ENCODE results near the gene FBXO46. TPM values are rescaled to one million over a fixed set of nuclear protein-coding genes. Genes with fewer than 3 reads are reported as not detected.
A peak's percentile ranks its signal among the peaks of the same experiment; 100 is the strongest.
"Not testable (repeated sequence)": the region's sequence is repeated elsewhere in the genome, so short reads cannot be mapped to it uniquely, and the experiment has no call there.

The FBXO46 gene
- total RNA-seq, 2 donors from 2014 or later: 38.4 to 46.5 TPM

DNA sequence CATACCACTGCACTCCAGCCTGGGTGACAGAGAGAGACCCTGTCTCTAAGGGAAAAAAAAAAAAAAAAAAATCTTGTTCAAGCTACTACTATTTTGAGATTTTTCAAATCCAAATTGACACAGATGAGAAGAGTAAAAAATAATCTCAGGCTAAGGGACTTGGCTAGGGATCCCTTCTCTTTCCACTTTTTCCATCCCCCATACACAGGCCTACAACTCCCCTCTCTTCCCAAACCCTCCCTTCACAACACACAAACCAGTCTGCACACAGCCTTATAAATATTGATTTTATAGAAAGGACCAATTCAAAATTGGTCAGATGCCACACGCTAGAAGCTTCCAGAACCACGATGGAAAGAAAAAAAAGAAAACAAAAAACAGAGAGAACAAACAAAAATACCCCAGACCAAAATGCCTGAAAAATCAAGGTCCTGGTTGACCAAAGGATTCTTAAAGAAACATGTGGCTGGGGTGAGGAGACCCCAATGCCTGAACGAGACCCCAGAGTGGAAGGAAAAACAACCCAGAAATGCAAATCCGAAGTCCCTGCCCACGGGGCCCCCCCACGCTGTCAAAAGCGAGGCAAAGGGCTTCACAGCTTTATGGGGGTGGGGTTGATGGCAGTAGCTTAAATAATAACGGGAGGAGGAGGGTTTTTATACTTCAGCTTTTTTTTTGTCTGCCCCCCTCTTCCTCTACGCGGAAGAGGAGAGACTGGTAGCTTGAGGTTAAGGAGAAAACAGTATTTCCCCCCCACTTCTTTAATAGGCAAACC lies 20.2 kb downstream of the FBXO46 start:
- ATAC-seq (replicated peaks in 1 of 2) (no peak), DNase-seq (no peak)
- H3K9me3 Mint-ChIP-seq: no peaks in the 10 kb centered on the region
- no peaks in the 10 kb centered on the region for H3K27me3 Mint-ChIP-seq (ENCODE audit: low read depth)
- peaks cover 0 to 2% of the 10 kb centered on the region in 2 donors for H3K36me3 Mint-ChIP-seq (ENCODE audit: insufficient read depth in 2 of 2)
- peaks cover 8% of the 10 kb centered on the region for H3K4me1 Mint-ChIP-seq (ENCODE audit: low read depth)
- H3K4me3 Mint-ChIP-seq: no peak overlapping the region
- H3K27ac Mint-ChIP-seq: peak overlapping the region; percentile 12

DNA sequence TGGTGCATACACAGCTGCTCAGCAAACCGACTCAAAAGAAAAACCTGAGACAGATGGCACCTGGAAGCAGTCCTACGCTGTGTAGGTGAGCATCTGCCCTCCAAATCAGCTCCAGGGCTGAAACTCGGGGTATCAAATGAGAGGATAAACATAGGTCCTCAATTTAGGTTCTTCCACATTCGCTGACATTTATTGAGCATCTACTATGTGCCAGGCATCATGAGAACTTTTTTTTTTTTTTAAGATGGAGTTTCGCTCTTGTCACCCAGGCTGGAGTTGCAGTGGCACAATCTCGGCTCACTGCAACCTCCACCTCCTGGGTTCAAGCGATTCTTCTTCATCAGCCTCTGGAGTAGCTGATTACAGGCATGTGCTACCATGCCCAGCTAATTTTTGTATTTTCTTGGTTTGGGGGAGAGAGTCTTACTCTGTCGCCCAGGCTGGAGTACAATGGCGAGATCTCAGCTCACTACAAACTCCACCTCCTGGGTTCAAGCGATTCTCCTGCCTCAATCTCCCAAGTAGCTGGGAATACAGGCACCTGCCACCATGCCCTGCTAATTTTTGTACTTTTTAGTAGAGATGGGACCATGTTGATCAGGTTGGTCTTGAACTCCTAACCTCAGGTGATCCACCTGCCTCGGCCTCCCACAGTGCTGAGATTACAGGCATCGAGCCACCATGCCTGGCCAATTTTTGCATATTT lies 24.8 kb downstream of the FBXO46 start:
- DNase-seq (no peak), ATAC-seq (replicated peaks in 1 of 2) (no peak)
- Mint-ChIP-seq H3K27ac (no peak overlapping the region), H3K27me3 (ENCODE audit: low read depth) (no peaks in the 10 kb centered on the region), H3K4me1 (ENCODE audit: low read depth) (no peaks in the 10 kb centered on the region), H3K9me3 (no peaks in the 10 kb centered on the region), H3K4me3 (no peak overlapping the region), H3K36me3 (ENCODE audit: insufficient read depth in 2 of 2) (peaks cover 4 to 12% of the 10 kb centered on the region in 2 donors)

- Mint-ChIP-seq H3K9me3 (no peaks in the 10 kb centered on the region), H3K4me3 (no peak overlapping the region), H3K27me3 (ENCODE audit: low read depth) (no peaks in the 10 kb centered on the region), H3K36me3 (ENCODE audit: insufficient read depth in 2 of 2) (peaks cover 5 to 12% of the 10 kb centered on the region in 2 donors), H3K4me1 (ENCODE audit: low read depth) (no peaks in the 10 kb centered on the region), H3K27ac (no peak overlapping the region)
- DNase-seq: no peak
- no peak for ATAC-seq (replicated peaks in 1 of 2)
Measured at GRCh38 chr19:45705115-45705514, 25.6 kb downstream of the FBXO46 start.

- DNase-seq (no peak), ATAC-seq (replicated peaks in 1 of 2) (no peak)
- H3K27ac Mint-ChIP-seq: no peak overlapping the region
- H3K36me3 Mint-ChIP-seq (ENCODE audit: insufficient read depth in 2 of 2): peaks cover 8 to 18% of the 10 kb centered on the region in 2 donors
- H3K27me3 Mint-ChIP-seq (ENCODE audit: low read depth): no peaks in the 10 kb centered on the region
- no peaks in the 10 kb centered on the region for H3K9me3 Mint-ChIP-seq
- H3K4me1 Mint-ChIP-seq (ENCODE audit: low read depth): peaks cover 11% of the 10 kb centered on the region
- no peak overlapping the region for H3K4me3 Mint-ChIP-seq
Measured at GRCh38 chr19:45701676-45702075, 29.0 kb downstream of the FBXO46 start.

DNA sequence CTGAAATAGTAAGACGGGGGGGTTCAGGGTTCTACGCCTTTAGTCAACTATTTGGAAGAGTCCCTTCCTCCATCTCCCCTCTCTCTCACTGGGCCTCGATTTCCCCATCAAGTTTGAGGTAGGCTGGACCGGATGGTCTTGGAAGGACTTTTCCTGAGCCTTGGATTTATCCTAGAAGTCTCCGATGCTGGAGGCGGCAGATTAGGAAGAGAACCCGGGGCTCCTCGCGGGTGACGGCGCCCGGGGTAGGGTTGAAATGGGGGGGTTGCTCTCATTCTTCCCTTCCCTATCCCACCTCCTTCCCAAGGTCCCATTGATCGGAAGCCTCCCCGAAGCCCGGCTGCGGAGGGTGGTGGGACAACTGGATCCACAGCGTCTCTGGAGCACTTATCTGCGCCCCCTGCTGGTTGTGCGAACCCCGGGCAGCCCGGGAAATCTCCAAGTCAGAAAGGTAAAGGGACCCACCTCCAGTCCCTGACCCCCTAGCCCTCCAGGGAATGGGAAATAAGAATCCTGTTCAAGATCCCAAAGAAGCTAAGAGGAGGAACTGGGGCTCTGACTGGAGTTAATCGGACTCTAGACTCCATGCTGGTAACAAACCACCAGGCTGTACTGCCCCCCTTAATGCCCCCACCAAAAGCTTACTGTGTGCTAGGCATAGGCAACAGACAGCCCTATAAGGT lies 37.4 kb downstream of the FBXO46 start:
- no peaks in the 10 kb centered on the region for H3K9me3 Mint-ChIP-seq
- peak overlapping the region; percentile 95 for H3K27ac Mint-ChIP-seq
- DNase-seq (peak; percentile 81 to 86), ATAC-seq (replicated peaks in 1 of 2) (no peak)
- H3K27me3 Mint-ChIP-seq (ENCODE audit: low read depth): no peaks in the 10 kb centered on the region
- H3K4me1 Mint-ChIP-seq (ENCODE audit: low read depth): peaks cover 40% of the 10 kb centered on the region
- H3K4me3 Mint-ChIP-seq: peak overlapping the region; percentile 86 to 97
- peaks cover 7 to 26% of the 10 kb centered on the region in 2 donors for H3K36me3 Mint-ChIP-seq (ENCODE audit: insufficient read depth in 2 of 2)

DNA sequence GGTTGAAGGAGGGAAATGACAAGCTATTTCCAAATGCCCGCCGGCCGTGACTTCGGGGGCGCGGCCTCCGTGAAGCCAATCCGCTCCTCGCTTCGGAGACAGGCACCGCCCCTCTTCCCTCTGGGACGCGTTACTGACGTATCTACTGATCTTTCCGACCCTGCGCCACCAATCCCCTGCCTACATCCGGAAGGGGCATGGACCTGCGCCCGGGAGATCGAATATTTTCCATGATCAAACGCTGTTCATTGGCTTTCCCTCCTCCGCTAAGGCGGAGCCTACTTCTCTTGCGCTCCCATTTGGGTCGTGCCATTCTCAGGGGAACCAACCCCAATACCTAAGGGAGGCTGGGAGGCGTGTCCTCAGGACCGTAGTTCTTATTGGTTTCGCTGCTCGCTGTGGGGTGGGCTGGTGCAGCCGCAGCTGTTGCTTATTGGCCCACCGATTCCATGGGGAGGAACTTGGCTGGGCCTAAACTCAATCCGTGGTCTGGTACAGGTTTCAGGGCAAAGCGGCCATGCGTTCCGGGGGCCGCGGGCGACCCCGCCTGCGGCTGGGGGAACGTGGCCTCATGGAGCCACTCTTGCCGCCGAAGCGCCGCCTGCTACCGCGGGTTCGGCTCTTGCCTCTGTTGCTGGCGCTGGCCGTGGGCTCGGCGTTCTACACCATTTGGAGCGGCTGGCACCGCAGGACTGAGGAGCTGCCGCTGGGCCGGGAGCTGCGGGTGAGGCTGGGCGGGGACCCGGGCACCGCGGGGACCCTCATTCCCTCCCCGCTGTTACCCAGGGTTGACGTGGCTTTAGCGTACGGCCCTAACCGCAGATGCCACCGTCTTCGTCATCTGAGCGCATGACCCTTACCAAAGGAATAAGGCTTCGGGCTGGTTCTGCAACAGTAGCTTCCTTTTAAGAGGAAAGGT lies 38.2 kb downstream of the FBXO46 start, which contains the start of gene QPCTL:
Gene QPCTL, plus strand, starts transcription at position 480 of the 919 bp plus-strand sequence. Its CDS starts 38 bp downstream, at position 518.
- Mint-ChIP-seq H3K27ac (peak within 1 kb of the TSS; percentile 95), H3K4me3 (peak within 1 kb of the TSS; percentile 86 to 97), H3K9me3 (no peaks in the 10 kb centered on the region), H3K4me1 (ENCODE audit: low read depth) (peaks cover 32% of the 10 kb centered on the region), H3K27me3 (ENCODE audit: low read depth) (no peaks in the 10 kb centered on the region), H3K36me3 (ENCODE audit: insufficient read depth in 2 of 2) (peaks cover 6 to 21% of the 10 kb centered on the region in 2 donors)
- ATAC-seq (replicated peaks in 1 of 2) (peak; percentile 91), DNase-seq (peak; percentile 95 to 99)

DNA sequence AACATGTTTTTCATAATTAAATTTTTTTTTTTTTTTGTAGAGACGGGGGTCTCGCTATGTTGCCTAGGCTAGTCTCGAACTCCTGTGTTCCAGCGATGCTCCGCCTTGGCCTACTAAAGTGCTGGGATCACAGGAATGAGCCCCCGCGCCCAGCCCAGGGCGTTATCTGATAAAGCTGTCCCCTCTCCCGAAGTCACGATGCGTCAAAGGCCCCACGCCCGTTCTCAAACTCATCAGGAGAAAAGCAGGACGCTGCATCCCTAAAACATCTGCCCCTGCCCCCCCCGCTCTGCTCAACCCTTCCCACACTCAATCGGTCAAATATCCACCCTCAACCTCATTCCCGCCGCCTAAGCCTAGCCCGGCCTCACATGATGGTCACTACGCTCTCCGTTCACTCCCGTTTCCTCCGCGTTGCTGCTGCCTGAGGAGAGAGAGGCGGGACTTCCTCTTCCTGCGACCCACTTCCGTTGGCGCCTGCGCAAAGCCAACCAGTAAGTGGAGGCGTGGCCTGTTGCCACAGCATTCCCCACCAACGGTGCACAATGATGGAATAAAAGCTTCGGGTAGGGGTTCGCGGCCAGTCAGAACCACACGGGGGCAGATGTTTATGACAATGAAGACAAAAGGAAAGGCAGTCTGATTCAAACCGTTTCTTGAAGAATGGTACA lies 39.0 kb downstream of the FBXO46 start, which contains the start of gene SNRPD2:
Gene SNRPD2, minus strand, starts transcription at position 438 of the 671 bp plus-strand sequence. Its CDS starts 65 bp downstream, at position 373.
- DNase-seq: peak; percentile 94 to 95
- H3K9me3 Mint-ChIP-seq: no peaks in the 10 kb centered on the region
- H3K4me1 Mint-ChIP-seq (ENCODE audit: low read depth): peaks cover 30% of the 10 kb centered on the region
- H3K27me3 Mint-ChIP-seq (ENCODE audit: low read depth): no peaks in the 10 kb centered on the region
- peak within 1 kb of the TSS; percentile 86 to 97 for H3K4me3 Mint-ChIP-seq
- peak; percentile 61 for ATAC-seq (replicated peaks in 1 of 2)
- peak within 1 kb of the TSS; percentile 95 for H3K27ac Mint-ChIP-seq
- peaks cover 7 to 25% of the 10 kb centered on the region in 2 donors for H3K36me3 Mint-ChIP-seq (ENCODE audit: insufficient read depth in 2 of 2)

DNA sequence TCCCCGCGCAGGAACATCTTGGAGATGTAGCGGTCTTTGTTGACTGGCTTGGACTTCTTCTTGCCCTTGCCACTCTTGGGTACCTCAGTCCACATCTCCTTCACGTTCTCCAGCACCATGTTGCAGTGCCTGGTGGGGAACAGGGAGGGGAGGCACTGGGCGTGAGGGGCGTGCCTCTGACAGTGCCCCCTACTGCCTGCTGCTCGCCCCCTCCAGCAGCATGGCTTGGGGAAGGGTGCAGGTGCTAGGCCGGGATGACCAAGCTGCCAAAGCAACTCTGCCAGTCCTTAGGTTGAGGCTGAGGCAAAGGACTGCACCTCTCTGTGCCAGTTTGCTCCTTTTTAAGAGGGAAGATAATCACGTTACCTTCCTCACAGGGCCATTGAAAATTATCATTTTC lies 43.1 kb downstream of the FBXO46 start:
- Mint-ChIP-seq H3K9me3 (no peaks in the 10 kb centered on the region), H3K36me3 (ENCODE audit: insufficient read depth in 2 of 2) (peaks cover 7 to 22% of the 10 kb centered on the region in 2 donors), H3K4me3 (no peak overlapping the region), H3K27ac (no peak overlapping the region), H3K4me1 (ENCODE audit: low read depth) (peaks cover 30% of the 10 kb centered on the region), H3K27me3 (ENCODE audit: low read depth) (no peaks in the 10 kb centered on the region)
- ATAC-seq (replicated peaks in 1 of 2) (no peak), DNase-seq (no peak)

GRCh38 chr19:45685045-45685444 lies 45.7 kb downstream of the FBXO46 start:
- Mint-ChIP-seq H3K36me3 (ENCODE audit: insufficient read depth in 2 of 2) (peaks cover 5 to 18% of the 10 kb centered on the region in 2 donors), H3K4me1 (ENCODE audit: low read depth) (peaks cover 19% of the 10 kb centered on the region)
- not testable (repeated sequence) for ATAC-seq (replicated peaks in 1 of 2); H3K27me3 Mint-ChIP-seq (ENCODE audit: low read depth); H3K9me3 Mint-ChIP-seq; H3K27ac Mint-ChIP-seq; H3K4me3 Mint-ChIP-seq; DNase-seq

- Mint-ChIP-seq H3K9me3 (no peaks in the 10 kb centered on the region), H3K27ac (no peak overlapping the region), H3K4me3 (no peak overlapping the region), H3K4me1 (ENCODE audit: low read depth) (peaks cover 8% of the 10 kb centered on the region), H3K36me3 (ENCODE audit: insufficient read depth in 2 of 2) (peaks cover 3 to 13% of the 10 kb centered on the region in 2 donors), H3K27me3 (ENCODE audit: low read depth) (no peaks in the 10 kb centered on the region)
- DNase-seq (no peak), ATAC-seq (replicated peaks in 1 of 2) (no peak)
Measured at GRCh38 chr19:45682908-45683307, 47.8 kb downstream of the FBXO46 start.

DNA sequence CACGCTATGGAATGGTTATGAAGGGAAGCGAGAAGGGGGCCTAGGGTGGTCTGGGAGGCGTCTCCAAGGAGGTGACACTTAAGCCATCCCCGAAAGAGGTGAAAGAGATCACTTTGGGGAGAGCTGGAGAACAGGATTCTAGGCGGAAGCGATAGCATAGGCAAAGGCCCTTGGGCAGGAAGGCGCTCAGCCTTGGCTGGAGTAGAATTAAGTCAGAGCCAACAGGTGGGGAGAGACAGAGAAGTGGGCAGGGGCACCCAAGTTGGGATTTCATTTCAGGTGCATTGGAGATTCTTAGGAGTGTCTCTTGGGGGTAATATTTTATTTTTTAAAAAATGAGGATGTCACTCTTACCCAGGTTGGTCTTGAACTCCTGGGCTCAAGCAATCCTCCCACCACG lies 48.6 kb downstream of the FBXO46 start:
- Mint-ChIP-seq H3K4me1 (ENCODE audit: low read depth) (peaks cover 16% of the 10 kb centered on the region), H3K27ac (peak overlapping the region; percentile 31), H3K9me3 (no peaks in the 10 kb centered on the region), H3K4me3 (peak overlapping the region; percentile 7 to 79), H3K36me3 (ENCODE audit: insufficient read depth in 2 of 2) (peaks cover 1 to 10% of the 10 kb centered on the region in 2 donors), H3K27me3 (ENCODE audit: low read depth) (no peaks in the 10 kb centered on the region)
- ATAC-seq (replicated peaks in 1 of 2): no peak
- DNase-seq: no peak
